Measurements from ENCODE around the gene KIF1C.

Gene KIF1C

GRCh38 chr17:4997302-4998026 is at the start of gene KIF1C, which contains the start of gene INCA1:
Gene KIF1C, plus strand, starts transcription at chr17:4997950. Its CDS starts 2,297 bp downstream, at chr17:5000247.
Gene INCA1, minus strand, starts transcription at chr17:4997522. Its CDS starts 3,085 bp downstream, at chr17:4994437.
- DNase-seq (ENCODE audit: low read depth), result peak; percentile 75

GRCh38 chr17:4948166-4948930 is 49.4 kb upstream of the KIF1C start, which contains the start of gene PFN1:
Gene PFN1, minus strand, starts transcription at chr17:4948530. Its CDS starts 136 bp downstream, at chr17:4948394.
- peak; percentile 80 for DNase-seq (ENCODE audit: low read depth)

GRCh38 chr17:4948931-4949320 is 48.8 kb upstream of the KIF1C start:
- peak; percentile 26 for DNase-seq (ENCODE audit: low read depth)

- DNase-seq (ENCODE audit: low read depth), result peak; percentile 46
These were observed 48.3 kb upstream of the KIF1C start for GRCh38 chr17:4949321-4950074.

GRCh38 chr17:4950075-4950745 is 47.5 kb upstream of the KIF1C start:
- DNase-seq (ENCODE audit: low read depth), result no peak

- no peak for DNase-seq (ENCODE audit: low read depth)
These were observed 47.0 kb upstream of the KIF1C start, which contains the start of gene ENO3 for GRCh38 chr17:4950746-4951204. Gene ENO3, plus strand, starts transcription at chr17:4951119. Its CDS starts 711 bp downstream, at chr17:4951830.

GRCh38 chr17:4951486-4951885 is 46.3 kb upstream of the KIF1C start:
- DNase-seq (ENCODE audit: low read depth), result no peak

- no peak for DNase-seq (ENCODE audit: low read depth)
These were observed 44.2 kb upstream of the KIF1C start for GRCh38 chr17:4953451-4953961.

- no peak for DNase-seq (ENCODE audit: low read depth)
These were observed 42.7 kb upstream of the KIF1C start for GRCh38 chr17:4955091-4955490.

GRCh38 chr17:4956493-4957061 is 41.2 kb upstream of the KIF1C start:
- DNase-seq (ENCODE audit: low read depth), result no peak

GRCh38 chr17:4958102-4958501 is 39.6 kb upstream of the KIF1C start:
- no peak for DNase-seq (ENCODE audit: low read depth)

- DNase-seq (ENCODE audit: low read depth), result no peak
These were observed 38.3 kb upstream of the KIF1C start for GRCh38 chr17:4959261-4959965.

- DNase-seq (ENCODE audit: low read depth), result no peak
These were observed 37.3 kb upstream of the KIF1C start for GRCh38 chr17:4960279-4960922.

GRCh38 chr17:4965311-4965986 is 32.3 kb upstream of the KIF1C start:
- no peak for DNase-seq (ENCODE audit: low read depth)

- peak; percentile 81 for DNase-seq (ENCODE audit: low read depth)
These were observed 30.8 kb upstream of the KIF1C start for GRCh38 chr17:4966844-4967538.

GRCh38 chr17:4967539-4968485 is 29.9 kb upstream of the KIF1C start, which contains the start of gene SPAG7:
Gene SPAG7, minus strand, starts transcription at chr17:4967817. Its CDS starts 13 bp downstream, at chr17:4967804.
- peak; percentile 87 for DNase-seq (ENCODE audit: low read depth)

- no peak for DNase-seq (ENCODE audit: low read depth)
These were observed 29.2 kb upstream of the KIF1C start for GRCh38 chr17:4968486-4969046.

All from stimulated activated CD8-positive, alpha-beta memory T cell treated with anti-CD3 and anti-CD28 coated beads, Interleukin-15, amount 100 ng/mL, for 1 hour (primary cell).